HepG2 (cell line): ENCODE results near the gene PDPK1. TPM values are rescaled to one million over a fixed set of nuclear protein-coding genes. Genes with fewer than 3 reads are reported as not detected.

ENCODE experiments used
- AKNA ChIP-seq: sonication (generic); formaldehyde crosslinking; IDR thresholded peaks from 2 replicates; pipeline ENCODE4 v1.4.0; 2020; ENCODE audit warnings: missing genetic modification reagents, borderline replicate concordance
- GPN1 ChIP-seq: sonication (generic); formaldehyde crosslinking; IDR thresholded peaks from 2 replicates; pipeline ENCODE4 v1.5.1; 2020; ENCODE audit warnings: missing genetic modification reagents, borderline replicate concordance
- HDAC2 ChIP-seq: sonication (generic); formaldehyde crosslinking; IDR thresholded peaks from 2 replicates; pipeline ENCODE4 v1.4.0; 2020; ENCODE audit warnings: missing genetic modification reagents
- KDM1A ChIP-seq: IDR thresholded peaks from 2 replicates; pipeline ENCODE4 v1.6.1; 2016; ENCODE audit warnings: missing compliant biosample characterization
- KDM6A ChIP-seq: IDR thresholded peaks from 2 replicates; pipeline ENCODE4 v1.6.1; 2016; ENCODE audit warnings: low read depth
- MAZ ChIP-seq, 2 experiments: sonication (generic) in 1 of 2; formaldehyde crosslinking in 1 of 2; IDR thresholded peaks; 2 replicates each; pipeline versions ENCODE4 v1.5.0 to v1.6.1; 2012 to 2020; ENCODE audit warnings: low read depth in 2 of 2, mild to moderate bottlenecking in 2 of 2, borderline replicate concordance in 1 of 2, improper control_type of control experiment in 1 of 2, low read length in 1 of 2, missing genetic modification reagents in 1 of 2, moderate library complexity in 1 of 2
- SIX4 ChIP-seq: sonication (generic); formaldehyde crosslinking; IDR thresholded peaks from 2 replicates; pipeline ENCODE4 v1.4.0; 2020; ENCODE audit warnings: missing genetic modification reagents
- TOE1 ChIP-seq: sonication (generic); formaldehyde crosslinking; IDR thresholded peaks from 2 replicates; pipeline ENCODE4 v1.4.0; 2020; ENCODE audit warnings: mild to moderate bottlenecking, missing genetic modification reagents
- ZFP41 ChIP-seq: sonication (generic); formaldehyde crosslinking; IDR thresholded peaks from 2 replicates; pipeline ENCODE4 v1.4.0; 2020; ENCODE audit warnings: mild to moderate bottlenecking, missing genetic modification reagents, borderline replicate concordance
- ZNF605 ChIP-seq: sonication (generic); formaldehyde crosslinking; IDR thresholded peaks from 2 replicates; pipeline ENCODE4 v1.8.0; 2022; ENCODE audit warnings: mild to moderate bottlenecking, missing genetic modification reagents
- ZNF629 ChIP-seq: sonication (generic); formaldehyde crosslinking; conservative IDR thresholded peaks from 2 replicates; pipeline ENCODE4 v1.5.0; 2020; ENCODE audit warnings: missing genetic modification reagents
- polyA plus RNA-seq, 8 experiments: library from polyadenylated mRNA; depleted of rRNA in 3 of 8; stranded (reverse) in 7 of 8; unstranded in 1 of 8; fragments of >200 nt; fragmentation: Illumina TruSeq in 4 of 8; extraction: Trizol in 4 of 8; gene quantifications; 2 replicates each; pipeline versions ENCODE4 v1.2.1 to v1.2.3, GENCODE V29; 2011 to 2016; ENCODE audit warnings: low read depth in 4 of 8, missing spikeins in 1 of 8, mixed read lengths in 1 of 8; ENCODE audit not compliant: insufficient read depth in 1 of 8
- total RNA-seq, 5 experiments: library from RNA; depleted of rRNA; stranded (reverse); fragments of >200 nt; fragmentation: Illumina TruSeq; extraction: Trizol; gene quantifications; 2 replicates each; pipeline ENCODE4 v1.2.3, GENCODE V29; 2016; ENCODE audit warnings: low read depth in 1 of 5
- TF ChIP-seq, protein P1 (sequence below): fragments of 450-650 bp; IDR thresholded peaks from 2 replicates; pipeline ENCODE4 v1.6.1; 2017
- TF ChIP-seq, protein P2 (sequence below): sonication (generic); formaldehyde crosslinking; IDR thresholded peaks from 2 replicates; pipeline ENCODE4 v1.4.0; 2020; ENCODE audit warnings: mild to moderate bottlenecking, low read depth, missing genetic modification reagents
- TF ChIP-seq, protein P3 (sequence below): sonication (generic); formaldehyde crosslinking; IDR thresholded peaks from 2 replicates; pipeline ENCODE4 v1.4.0; 2020; ENCODE audit warnings: mild to moderate bottlenecking, missing genetic modification reagents, borderline replicate concordance
- TF ChIP-seq, protein P4 (sequence below): sonication (generic); formaldehyde crosslinking; IDR thresholded peaks from 2 replicates; pipeline ENCODE4 v1.5.0; 2020; ENCODE audit warnings: mild to moderate bottlenecking, low read depth, missing genetic modification reagents, borderline replicate concordance

PDPK1 gene
- total and polyA plus RNA-seq, 2 of the 13 experiments (the other 11 are each of a cell fraction or from before 2014, with no cell fraction given) = 59.6 to 129 TPM

DNA sequence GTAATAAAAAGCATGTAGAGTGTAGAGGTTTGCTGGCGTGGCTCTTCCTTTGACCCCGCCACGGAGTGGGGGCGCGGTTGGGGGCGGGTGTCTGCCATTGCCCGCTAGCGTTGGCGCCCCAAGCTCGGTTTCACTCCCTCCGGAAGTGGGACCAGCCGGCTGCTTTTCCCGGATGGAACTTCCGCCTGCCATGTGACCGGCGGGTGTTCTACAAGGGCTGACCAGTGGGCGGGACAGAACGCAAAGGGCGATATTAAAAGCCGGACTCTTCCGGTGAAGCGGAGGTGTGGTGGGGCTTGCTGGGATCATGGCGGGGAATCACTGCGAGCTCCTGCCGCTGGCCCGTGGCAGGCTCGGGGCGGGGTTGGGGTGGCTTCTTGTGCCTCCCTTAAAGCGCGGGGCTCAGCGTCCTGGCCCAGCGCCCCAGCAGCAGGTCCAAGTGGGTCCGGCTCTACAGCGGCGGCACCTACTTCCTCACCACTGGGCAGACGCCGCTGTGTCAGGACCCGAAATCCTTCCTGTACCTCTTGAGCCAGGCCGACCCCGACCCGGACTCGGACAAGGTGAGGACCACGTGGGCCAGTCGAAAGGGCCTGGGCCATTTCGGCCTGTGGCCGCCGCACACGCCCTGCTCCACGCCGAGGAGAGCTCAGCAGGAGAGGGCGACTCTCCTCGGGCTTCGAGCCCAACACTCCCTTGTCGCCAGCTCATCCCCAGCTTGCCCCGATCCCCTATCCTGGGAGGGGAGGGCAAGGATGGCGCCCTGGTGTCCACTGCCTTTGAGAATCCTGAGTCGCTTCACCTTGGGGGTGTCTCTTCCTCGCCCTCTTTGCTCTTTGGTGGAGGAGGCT is 65.6 kb downstream of the PDPK1 start (continued):
- no peak for TF ChIP-seq AKNA (CRISPR knock-in tag)
- TF ChIP-seq KDM6A (CRISPR knock-in tag) = no peak
- TF ChIP-seq SIX4 (CRISPR knock-in tag) = peak; percentile 69
- peak; percentile 78 for TF ChIP-seq HDAC2 (CRISPR knock-in tag)
- TF ChIP-seq GPN1 (CRISPR knock-in tag) = peak; percentile 22; the same call in 1 of the 2 replicates
- peak; percentile 39; the same call in 1 of the 2 replicates for TF ChIP-seq ZNF629 (CRISPR knock-in tag)
- TF ChIP-seq ZNF605 (CRISPR knock-in tag) = peak; percentile 51; the same call in 1 of the 2 replicates
- TF ChIP-seq ZFP41 = no peak
- TF ChIP-seq TOE1 (CRISPR knock-in tag) = 0 out of 2 replicates have a peak, but pooled peaks have one; percentile 51
- TF ChIP-seq, protein P1, sequence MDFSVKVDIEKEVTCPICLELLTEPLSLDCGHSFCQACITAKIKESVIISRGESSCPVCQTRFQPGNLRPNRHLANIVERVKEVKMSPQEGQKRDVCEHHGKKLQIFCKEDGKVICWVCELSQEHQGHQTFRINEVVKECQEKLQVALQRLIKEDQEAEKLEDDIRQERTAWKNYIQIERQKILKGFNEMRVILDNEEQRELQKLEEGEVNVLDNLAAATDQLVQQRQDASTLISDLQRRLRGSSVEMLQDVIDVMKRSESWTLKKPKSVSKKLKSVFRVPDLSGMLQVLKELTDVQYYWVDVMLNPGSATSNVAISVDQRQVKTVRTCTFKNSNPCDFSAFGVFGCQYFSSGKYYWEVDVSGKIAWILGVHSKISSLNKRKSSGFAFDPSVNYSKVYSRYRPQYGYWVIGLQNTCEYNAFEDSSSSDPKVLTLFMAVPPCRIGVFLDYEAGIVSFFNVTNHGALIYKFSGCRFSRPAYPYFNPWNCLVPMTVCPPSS = no peak
- TF ChIP-seq, protein P2, sequence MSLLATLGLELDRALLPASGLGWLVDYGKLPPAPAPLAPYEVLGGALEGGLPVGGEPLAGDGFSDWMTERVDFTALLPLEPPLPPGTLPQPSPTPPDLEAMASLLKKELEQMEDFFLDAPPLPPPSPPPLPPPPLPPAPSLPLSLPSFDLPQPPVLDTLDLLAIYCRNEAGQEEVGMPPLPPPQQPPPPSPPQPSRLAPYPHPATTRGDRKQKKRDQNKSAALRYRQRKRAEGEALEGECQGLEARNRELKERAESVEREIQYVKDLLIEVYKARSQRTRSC (CRISPR knock-in tag) = no peak
- TF ChIP-seq, protein P3, sequence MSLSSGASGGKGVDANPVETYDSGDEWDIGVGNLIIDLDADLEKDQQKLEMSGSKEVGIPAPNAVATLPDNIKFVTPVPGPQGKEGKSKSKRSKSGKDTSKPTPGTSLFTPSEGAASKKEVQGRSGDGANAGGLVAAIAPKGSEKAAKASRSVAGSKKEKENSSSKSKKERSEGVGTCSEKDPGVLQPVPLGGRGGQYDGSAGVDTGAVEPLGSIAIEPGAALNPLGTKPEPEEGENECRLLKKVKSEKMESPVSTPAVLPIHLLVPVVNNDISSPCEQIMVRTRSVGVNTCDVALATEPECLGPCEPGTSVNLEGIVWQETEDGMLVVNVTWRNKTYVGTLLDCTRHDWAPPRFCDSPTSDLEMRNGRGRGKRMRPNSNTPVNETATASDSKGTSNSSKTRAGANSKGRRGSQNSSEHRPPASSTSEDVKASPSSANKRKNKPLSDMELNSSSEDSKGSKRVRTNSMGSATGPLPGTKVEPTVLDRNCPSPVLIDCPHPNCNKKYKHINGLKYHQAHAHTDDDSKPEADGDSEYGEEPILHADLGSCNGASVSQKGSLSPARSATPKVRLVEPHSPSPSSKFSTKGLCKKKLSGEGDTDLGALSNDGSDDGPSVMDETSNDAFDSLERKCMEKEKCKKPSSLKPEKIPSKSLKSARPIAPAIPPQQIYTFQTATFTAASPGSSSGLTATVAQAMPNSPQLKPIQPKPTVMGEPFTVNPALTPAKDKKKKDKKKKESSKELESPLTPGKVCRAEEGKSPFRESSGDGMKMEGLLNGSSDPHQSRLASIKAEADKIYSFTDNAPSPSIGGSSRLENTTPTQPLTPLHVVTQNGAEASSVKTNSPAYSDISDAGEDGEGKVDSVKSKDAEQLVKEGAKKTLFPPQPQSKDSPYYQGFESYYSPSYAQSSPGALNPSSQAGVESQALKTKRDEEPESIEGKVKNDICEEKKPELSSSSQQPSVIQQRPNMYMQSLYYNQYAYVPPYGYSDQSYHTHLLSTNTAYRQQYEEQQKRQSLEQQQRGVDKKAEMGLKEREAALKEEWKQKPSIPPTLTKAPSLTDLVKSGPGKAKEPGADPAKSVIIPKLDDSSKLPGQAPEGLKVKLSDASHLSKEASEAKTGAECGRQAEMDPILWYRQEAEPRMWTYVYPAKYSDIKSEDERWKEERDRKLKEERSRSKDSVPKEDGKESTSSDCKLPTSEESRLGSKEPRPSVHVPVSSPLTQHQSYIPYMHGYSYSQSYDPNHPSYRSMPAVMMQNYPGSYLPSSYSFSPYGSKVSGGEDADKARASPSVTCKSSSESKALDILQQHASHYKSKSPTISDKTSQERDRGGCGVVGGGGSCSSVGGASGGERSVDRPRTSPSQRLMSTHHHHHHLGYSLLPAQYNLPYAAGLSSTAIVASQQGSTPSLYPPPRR = peak; percentile 56
- TF ChIP-seq, protein P4, sequence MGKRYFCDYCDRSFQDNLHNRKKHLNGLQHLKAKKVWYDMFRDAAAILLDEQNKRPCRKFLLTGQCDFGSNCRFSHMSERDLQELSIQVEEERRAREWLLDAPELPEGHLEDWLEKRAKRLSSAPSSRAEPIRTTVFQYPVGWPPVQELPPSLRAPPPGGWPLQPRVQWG (CRISPR knock-in tag) = no peak
- peak; percentile 86 for TF ChIP-seq MAZ (IDR thresholded peaks at IDR 0.05; ENCODE audit: borderline replicate concordance, low read depth, low read length)
- TF ChIP-seq MAZ (CRISPR knock-in tag; IDR thresholded peaks at IDR 0.05; ENCODE audit: low read depth) = peak; percentile 95
- no peak for TF ChIP-seq KDM1A (CRISPR knock-in tag)
